Non-pigmented ciliary epithelial cell (primary cell): ENCODE results near the gene EFNB3.

Source experiments
- DNase-seq: peaks from one replicate; pipeline ENCODE4 v3.0.0-alpha.2; 2010; ENCODE audit warnings: low read depth

The EFNB3 gene

DNA sequence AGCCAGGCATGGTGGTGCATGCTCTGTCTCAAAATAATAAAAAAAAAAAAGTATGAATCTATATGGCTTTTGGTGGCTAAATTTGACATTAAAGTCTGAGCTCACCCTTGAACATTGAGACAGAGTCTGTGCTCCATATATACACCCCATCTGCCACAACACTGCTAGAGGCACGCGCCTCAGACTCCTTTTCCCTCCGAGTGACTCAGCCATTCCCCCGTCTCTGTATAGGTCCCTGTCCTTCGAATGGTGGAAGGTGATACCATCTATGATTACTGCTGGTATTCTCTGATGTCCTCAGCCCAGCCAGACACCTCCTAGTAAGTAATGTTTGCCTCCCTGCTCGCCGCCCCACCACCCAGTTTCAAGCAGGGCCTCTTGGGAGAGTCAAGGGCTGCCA, 4.5 kb upstream of the EFNB3 start:
- no peak for DNase-seq

DNA sequence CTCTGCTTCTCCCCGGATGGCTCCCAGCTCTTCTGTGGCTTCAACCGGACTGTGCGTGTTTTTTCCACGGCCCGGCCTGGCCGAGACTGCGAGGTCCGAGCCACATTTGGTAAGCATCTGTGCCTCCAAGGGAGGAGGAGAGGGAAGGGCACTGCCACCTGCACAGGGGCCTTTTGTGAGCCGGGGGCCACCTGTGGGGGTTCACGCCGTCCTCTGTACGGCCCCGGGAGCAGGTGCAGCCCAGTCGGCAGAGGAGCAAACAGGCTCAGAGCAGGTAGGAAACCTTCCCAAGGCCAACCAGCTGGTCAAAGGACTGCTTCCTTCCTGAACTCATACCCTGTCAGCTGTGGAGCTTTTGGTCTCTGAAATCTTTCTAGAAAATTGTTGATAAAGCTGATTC, 3.3 kb upstream of the EFNB3 start:
- no peak for DNase-seq

DNA sequence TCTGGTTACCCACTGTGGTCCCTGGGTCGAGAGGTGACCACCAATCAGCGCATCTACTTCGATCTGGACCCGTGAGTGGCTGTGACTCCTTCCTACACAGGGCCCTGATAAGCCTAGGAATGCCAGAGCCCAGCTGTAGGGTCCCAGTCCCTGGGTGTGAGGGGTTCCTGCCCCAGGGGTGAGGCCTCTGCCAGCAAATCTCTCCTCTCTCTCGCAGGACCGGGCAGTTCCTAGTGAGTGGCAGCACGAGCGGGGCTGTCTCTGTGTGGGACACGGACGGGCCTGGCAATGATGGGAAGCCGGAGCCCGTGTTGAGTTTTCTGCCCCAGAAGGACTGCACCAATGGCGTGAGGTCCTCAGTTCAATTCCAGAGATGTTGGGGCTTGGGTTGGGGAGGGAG, 2.2 kb upstream of the EFNB3 start:
- no peak for DNase-seq

DNA sequence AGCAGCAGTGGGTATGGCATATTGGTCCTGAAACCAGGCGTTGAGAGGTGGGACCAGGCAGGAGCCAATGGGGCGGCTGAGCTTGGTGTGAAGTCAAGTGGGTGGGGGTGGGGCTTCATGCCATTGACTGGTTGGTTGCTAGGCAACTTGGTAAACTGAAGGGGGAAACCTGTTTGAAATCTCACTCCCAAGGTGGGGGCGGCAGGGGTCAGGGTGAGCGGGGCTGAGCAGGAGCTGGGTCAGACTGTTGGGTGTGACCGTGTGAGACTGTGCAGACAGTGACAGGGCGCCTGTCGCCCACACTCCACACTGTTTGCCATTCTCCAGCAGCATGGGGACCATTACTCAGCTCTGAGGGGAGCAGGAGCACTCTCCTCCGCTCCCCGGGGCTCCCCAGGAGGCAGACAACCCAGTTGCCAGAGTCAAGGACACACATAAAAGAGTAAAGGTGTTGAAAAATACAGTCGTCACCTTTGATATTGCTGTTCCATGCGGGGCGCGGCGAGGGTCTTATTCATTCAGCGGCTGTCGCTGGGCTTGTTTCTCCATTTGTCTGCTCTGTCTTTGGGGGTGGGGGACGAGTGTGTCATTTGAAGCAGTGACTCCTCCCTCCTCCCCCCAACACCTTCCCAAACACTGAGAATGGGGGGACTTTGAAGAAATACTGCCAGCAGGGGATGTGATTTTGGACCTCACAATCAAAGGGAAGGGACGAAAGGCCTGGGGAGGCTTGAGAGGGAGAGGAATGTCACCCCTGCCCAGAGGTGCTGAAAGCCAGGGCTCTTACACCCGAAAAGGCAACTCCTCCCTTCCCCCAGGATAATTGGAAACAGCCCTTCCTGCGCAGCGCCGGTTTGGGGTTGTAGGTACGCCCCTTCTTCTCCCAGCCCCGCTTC, 1.2 kb upstream of the EFNB3 start:
- no peak for DNase-seq

DNA sequence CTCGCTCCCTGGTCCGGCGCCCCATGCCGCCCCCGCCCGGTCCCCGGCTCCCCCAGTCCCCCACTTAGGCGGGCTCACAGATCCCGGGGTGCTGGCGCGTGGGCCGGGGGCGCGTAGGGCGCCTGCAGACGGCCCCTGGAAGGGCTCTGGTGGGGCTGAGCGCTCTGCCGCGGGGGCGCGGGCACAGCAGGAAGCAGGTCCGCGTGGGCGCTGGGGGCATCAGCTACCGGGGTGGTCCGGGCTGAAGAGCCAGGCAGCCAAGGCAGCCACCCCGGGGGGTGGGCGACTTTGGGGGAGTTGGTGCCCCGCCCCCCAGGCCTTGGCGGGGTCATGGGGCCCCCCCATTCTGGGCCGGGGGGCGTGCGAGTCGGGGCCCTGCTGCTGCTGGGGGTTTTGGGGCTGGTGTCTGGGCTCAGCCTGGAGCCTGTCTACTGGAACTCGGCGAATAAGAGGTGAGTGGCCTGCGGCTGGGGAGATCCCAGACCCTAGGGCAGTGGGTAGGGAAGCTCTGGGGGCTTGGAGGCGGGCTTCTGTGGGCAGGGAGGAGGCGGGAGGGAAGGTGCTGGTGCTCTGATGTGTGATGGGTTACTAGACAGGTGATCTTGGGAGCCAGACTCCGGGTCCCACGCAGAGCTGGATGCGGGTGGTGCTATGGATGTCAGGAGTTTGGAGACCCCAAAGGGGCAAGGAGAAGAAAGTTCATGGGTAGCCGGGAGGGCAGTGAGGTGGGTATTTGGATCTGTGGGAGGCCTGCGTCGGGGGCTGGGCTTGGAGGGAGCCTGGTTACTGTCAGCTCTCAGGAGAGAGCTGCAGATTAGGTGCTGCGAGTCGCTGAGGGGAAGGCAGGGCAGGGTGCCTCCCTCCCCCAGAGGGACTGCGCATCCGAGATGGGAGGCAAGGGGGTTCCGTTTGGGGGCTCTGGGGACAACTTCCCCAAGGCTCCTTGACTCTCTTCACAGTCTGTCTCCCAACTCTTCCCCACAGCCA, 560 bp downstream of the EFNB3 start:
- no peak for DNase-seq

DNA sequence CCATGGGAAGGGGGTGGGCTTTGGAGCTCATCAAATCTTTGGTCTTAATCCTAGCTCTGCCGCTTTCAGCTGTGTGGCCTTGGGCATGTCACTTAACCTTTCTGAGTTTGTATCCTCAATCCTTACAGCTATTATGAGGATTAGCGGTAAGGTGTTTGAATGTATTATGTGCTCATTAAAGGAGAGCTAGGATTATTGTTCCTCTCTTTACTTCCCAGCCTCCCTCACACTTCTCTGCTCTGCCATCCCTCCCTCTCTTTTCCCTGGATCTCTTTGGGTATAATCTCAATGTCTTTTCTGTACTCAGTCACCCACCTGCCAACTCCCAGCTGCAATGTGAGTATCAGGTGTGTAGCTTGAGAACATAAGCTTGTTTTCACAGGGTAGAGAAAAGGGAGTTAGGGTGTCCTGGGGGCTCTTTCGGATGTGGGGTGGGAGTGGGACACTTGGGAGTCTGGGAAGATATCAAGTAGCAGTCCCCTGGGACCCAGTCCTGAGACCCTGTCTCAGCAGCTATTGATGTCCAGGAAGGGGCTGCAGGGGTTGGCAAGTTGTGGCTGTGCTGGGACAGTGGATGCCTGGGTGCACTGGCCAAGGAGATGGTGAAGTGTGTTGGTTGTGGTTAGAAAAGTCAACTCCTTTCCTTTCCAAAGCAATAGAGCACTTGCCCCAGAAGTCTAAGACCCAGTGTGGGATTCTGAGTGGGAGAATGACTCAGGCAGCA, 1.8 kb downstream of the EFNB3 start:
- DNase-seq, result no peak

DNA sequence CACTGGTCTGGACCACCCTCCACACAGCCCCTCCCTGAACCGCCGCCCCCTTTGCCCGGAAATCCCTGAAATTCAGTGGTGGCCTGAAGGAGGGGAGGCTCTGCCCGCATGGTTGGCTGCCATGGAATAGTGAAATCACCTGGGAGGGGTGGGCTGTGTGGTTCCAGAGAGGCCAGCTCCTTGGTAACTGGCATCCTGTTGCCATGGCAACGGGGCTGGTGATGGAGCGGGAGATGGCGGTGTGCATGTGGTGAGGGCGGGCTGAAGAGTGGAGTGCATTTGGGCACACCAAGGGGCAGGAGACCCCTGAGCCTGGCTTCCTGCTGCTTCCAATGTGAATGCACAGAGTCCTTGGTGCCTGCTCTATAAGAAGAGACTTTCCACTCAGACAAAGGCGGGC, 2.4 kb downstream of the EFNB3 start:
- no peak for DNase-seq

DNA sequence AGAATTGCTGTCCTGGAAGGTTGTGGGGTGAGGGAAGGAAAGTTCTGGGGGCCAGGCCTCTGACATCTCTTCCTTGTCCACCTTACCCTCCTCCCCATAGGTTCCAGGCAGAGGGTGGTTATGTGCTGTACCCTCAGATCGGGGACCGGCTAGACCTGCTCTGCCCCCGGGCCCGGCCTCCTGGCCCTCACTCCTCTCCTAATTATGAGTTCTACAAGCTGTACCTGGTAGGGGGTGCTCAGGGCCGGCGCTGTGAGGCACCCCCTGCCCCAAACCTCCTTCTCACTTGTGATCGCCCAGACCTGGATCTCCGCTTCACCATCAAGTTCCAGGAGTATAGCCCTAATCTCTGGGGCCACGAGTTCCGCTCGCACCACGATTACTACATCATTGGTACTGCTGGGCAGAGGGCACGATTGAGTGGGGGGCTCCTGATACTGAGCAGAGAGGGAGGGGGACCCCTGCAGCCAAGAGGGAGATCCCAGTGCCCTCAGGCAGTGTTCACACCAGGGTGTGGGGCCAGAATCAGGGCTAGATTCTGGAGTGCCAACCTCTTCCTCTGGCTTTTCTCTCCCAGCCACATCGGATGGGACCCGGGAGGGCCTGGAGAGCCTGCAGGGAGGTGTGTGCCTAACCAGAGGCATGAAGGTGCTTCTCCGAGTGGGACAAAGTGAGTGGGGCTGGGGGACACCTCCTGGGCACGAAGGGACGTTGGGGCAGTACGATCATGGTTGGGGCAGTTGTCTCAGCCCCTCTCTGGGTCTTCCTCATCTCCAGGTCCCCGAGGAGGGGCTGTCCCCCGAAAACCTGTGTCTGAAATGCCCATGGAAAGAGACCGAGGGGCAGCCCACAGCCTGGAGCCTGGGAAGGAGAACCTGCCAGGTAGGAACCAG, 3.1 kb downstream of the EFNB3 start:
- DNase-seq, result no peak

DNA sequence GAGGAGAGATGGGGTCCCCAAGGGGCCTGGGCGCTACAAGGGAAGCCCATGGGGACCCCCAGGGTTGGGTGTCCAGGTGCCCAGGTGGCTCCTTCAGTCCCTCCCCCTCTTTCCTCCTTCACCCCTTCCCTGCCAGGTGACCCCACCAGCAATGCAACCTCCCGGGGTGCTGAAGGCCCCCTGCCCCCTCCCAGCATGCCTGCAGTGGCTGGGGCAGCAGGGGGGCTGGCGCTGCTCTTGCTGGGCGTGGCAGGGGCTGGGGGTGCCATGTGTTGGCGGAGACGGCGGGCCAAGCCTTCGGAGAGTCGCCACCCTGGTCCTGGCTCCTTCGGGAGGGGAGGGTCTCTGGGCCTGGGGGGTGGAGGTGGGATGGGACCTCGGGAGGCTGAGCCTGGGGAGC, 4.0 kb downstream of the EFNB3 start:
- no peak for DNase-seq

DNA sequence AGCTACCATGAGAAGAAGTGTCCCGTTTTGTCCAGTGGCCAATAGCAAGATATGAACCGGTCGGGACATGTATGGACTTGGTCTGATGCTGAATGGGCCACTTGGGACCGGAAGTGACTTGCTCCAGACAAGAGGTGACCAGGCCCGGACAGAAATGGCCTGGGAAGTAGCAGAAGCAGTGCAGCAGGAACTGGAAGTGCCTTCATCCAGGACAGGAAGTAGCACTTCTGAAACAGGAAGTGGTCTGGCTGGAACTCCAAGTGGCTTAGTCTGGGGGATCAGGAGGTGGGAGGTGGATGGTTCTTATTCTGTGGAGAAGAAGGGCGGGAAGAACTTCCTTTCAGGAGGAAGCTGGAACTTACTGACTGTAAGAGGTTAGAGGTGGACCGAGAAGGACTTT, 5.3 kb downstream of the EFNB3 start:
- DNase-seq, result no peak

DNA sequence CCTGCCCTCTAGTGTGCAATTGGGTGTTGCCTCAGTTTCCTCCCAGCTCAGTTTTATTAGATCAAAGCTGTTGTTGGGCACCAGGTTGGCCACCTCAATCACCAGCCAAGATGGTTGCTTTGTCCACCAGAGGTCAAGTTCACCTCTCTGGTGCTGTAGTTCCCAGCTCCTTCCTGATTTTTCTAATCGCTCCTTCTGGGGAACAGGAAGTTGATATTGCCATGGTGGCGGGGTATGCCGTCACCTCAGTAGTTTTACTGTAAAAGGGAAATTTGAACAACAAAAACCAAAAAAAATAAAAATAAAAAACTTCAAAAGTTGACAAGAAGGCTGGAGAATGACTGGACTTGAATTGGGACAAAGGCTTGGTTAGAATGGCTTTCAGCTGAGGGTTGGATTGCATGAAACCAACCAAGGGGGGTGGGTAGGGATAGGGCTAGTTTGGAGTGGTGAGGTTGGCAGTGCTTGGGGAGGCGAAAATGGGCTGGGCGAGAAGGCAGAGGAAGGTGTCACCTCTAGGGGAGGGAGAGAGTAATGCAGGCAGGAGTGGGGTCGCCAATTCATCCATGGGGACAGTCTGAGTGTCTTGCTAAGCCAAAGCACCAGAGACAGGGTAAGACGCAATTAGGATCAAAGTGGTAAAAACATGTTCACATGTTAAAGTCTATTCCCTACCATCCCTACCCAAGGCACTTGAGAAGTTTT, 6.2 kb downstream of the EFNB3 start:
- DNase-seq, result no peak

DNA sequence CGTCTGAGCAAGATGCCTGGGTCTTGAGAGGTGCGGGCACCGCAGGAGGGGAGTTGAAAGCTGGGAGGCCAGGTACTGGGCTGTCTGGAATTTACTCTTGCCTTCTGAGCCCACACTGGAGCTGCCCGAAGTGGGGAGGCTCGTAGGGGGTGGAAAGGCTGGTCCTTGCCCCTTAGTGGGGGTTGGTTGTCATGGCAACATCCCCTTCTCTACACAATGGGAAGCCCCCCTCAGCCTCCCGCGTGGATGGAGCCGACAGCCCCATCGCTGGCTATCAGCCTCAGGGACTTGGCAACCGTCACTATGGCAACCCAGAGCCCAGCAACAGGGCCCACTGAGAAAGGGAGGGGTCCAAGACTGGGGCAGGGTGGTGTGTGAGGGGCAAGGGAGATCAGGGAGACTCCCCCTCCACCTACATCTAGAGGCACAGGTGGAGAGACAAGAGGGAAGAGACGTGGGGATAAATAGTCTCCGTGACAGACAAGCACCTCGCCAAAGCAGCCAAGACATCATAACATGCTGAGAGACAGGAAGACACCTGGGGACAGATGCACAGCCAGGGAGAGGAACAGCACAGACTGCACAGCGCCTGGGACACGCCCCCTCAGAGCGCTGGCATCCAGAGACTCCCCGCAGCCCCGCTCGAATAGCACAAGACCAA, 7.2 kb downstream of the EFNB3 start:
- no peak for DNase-seq

DNA sequence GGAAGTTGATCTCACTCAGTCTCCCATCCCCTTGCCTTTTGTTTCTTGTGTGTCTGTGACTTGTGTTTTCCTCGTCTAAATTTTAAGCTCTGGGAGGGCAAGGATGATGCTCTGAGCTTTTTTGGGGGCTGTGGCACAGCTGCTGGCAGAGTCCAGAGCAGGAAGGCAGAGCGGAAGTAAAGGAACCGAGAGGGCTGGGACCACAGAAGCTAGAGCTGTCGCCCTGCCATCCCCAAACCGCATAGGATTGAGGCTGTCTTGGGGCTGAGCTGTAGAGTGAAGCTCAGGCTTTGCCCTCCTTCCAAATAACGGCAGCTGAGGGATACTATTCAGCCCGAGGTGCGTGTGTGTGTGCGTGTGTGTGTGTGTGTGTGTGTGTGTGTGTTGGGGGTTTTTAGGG, 8.8 kb downstream of the EFNB3 start:
- DNase-seq, result no peak

DNA sequence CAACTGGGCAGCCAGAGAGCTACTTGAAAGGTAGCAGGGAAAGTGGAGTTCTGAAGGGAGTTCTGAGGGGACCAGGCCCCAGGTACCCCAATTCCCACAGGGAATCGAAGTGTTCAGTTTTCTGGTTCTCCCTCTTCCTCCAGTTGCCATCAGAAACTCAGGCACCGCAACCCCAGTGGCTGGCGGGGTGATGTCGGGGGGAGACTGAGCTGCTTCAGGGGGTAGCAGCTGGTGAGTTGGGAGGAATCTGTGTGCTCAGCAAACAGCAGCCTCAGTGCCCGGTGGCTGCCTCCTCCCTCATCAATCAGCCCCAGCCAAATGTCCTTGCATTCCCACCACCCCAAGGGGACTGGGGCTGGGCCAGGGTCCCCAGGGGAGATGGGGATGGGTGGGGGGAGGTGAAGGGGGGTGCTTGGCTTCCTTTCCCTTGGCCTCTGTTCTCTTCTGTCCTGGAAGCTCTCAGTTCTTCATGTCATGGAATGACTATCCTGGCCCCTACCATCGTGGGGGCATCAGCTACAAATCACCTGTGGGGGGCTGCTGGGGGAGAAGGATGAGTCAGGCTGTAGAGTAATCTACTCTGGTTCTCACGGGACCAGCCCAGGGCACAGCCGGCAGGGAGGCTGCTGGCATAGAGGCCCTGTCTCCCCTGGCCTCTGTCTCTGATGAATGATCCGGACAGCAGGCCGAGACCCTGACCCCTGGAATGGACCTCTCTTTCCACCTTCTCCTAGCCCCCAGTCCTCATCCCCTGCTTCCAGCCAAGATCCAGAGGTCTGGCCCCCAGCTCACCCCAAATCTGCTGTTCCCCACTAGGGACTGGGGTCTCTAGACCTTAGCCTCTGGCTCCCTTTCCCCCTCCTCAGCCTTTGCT, 10.0 kb downstream of the EFNB3 start:
- no peak for DNase-seq

DNA sequence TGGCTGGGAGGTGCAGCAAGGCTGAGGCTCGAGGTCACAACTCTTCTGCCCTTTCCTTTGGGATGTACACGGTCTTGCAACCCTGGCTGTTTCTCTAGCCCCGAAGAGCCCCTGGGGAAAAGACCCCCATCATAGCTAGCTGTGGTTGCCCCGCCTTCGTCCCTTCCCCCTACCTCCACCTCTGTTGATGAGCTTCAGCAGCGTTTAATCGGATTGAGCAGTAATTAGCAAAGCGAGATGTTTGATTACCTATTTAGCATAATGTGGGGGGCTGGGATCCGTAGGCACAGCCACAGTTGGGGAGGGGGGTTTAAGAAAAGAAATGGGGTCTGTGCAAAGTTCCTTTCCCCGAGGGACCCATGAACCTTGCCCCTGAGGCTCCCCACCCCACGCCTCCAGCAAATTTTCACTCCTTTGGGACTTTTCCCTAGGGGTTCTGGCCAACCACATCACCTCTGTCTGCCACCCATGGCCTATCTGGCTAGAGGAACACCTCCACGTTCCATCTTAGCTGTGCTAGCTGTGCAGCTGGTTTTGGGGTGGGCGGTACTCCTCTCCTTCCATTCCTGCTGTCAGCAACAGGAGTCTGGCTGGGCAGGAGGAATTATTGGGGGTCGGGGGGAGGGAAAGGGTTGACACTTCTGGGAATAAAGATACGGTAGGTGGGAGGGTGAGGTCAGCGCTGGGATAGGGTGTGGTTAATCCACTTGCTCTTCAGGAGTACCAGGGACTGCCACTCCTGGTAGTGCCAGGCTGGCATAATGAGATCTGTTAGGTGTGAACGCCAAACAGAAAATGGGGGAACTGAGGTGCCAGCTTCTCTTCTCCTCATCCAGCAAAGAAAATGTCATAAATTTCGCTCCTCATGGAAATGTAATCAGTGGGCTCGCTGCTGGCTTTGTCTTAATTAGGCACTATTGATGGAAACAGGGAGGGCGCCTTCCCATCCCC, 11.2 kb downstream of the EFNB3 start:
- no peak for DNase-seq

DNA sequence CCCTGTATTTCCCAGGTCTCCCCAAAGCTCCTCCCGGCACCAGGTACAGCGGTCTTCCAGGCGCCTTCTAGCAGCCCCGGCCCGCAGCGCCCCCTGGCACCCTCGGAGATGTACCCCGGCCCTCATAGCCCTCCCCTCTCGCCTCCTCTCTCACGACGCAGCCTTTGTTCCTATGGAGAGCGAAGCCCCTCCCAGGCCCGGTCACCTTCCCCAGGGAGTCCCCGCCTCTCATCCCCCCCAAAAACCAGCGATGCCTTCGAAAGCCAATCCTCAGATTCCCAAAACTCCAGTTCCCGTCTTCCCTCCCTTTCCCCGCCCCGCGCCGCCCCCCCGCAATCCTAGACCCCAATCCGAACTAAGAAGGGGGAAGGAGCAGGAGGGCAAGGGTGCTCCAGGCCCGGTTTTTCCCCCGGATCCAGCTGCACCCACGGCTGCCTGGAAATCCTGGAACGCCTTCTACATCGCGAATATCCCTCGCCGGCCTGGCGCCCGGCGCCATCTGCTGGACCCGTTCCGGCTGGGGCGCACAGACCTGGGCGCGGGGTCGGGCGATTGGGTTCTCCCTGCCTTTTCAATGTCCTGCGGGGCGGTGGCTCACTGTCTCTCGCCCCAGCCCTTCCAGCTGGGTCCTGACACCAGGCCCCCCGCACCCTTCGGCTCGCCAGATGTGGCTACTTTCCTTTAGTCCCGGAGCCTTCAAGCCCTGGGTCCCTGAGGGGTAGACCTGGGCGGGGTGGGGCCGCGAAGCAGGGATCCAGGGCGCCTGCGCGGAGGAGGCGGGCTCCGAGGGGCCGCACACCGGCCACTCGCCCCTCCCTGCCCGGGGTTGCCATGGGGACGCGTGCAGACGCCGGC, 12.1 kb downstream of the EFNB3 start, which contains the start of gene DNAH2:
TSS of gene DNAH2 (plus strand) at position 844 of the 855 bp plus-strand sequence. CDS start 1,991 bp downstream, outside the sequence.
- peak; percentile 44 for DNase-seq
